Lower leg skin (tissue), 3 donors: ENCODE measurements around the gene ARHGAP45.

Experiments
- CTCF ChIP-seq, 3 donors: fragments of 450-650 bp; IDR thresholded peaks; one replicate each; pipeline ENCODE4 v1.5.1; 2016; ENCODE audit warnings: antibody characterized with exemption in 3 of 3, mild to moderate bottlenecking in 3 of 3, moderate library complexity in 2 of 3
- POLR2A ChIP-seq, 2 donors: fragments of 450-650 bp; IDR thresholded peaks; one replicate each; pipeline ENCODE4 v1.6.1; 2016 to 2017; ENCODE audit warnings: antibody characterized with exemption in 2 of 2, mild to moderate bottlenecking in 1 of 2, moderate library complexity in 1 of 2

GRCh38 chr19:1019980-1020867, 46.7 kb upstream of the ARHGAP45 start:
- no peak for TF ChIP-seq CTCF (IDR thresholded peaks at IDR 0.05)
- TF ChIP-seq POLR2A (IDR thresholded peaks at IDR 0.05): no peak
